ENCODE data around the gene ADK.

ADK gene

GRCh38 chr10:74753442-74754211 lies 602.6 kb downstream of the ADK start:
- peak; percentile 37 for TF ChIP-seq CTCF (conservative IDR thresholded peaks at IDR 0.05; ENCODE audit: low read length)
- DNase-seq (ENCODE audit: low read depth): peak; percentile 98

GRCh38 chr10:74754381-74754821 lies 603.4 kb downstream of the ADK start:
- H3K4me3 ChIP-seq (ENCODE audit: low read length): no peak overlapping the region
- peak; percentile 18 for DNase-seq (ENCODE audit: low read depth)
- no peak for TF ChIP-seq CTCF (conservative IDR thresholded peaks at IDR 0.05; ENCODE audit: low read length)

More at GRCh38 chr10:74753442-74754211, 602.6 kb downstream of the ADK start:
- no peak overlapping the region for H3K4me3 ChIP-seq (ENCODE audit: low read length)

- TF ChIP-seq CTCF (conservative IDR thresholded peaks at IDR 0.05; ENCODE audit: low read length): no peak
- no peak for DNase-seq (ENCODE audit: low read depth)
- no peak overlapping the region for H3K4me3 ChIP-seq (ENCODE audit: low read length)
Observed at GRCh38 chr10:74755273-74755672, 604.3 kb downstream of the ADK start.

All from AG10803 (cell line).